Measurements from ENCODE around the gene E2F8.

GRCh38 chr11:19216021-19216420, 24.7 kb downstream of the E2F8 start:
- TF ChIP-seq, protein P1, sequence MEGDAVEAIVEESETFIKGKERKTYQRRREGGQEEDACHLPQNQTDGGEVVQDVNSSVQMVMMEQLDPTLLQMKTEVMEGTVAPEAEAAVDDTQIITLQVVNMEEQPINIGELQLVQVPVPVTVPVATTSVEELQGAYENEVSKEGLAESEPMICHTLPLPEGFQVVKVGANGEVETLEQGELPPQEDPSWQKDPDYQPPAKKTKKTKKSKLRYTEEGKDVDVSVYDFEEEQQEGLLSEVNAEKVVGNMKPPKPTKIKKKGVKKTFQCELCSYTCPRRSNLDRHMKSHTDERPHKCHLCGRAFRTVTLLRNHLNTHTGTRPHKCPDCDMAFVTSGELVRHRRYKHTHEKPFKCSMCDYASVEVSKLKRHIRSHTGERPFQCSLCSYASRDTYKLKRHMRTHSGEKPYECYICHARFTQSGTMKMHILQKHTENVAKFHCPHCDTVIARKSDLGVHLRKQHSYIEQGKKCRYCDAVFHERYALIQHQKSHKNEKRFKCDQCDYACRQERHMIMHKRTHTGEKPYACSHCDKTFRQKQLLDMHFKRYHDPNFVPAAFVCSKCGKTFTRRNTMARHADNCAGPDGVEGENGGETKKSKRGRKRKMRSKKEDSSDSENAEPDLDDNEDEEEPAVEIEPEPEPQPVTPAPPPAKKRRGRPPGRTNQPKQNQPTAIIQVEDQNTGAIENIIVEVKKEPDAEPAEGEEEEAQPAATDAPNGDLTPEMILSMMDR (IDR thresholded peaks at IDR 0.05; ENCODE audit: poor library complexity, severe bottlenecking): no peak
- TF ChIP-seq TAF1 (IDR thresholded peaks at IDR 0.05; ENCODE audit: low read depth): no peak

Measured in neural cell (in vitro differentiated cells).